Bronchial epithelial cell (primary cell): Measurements from ENCODE around the gene ZNF726. TPM values are rescaled to one million over a fixed set of nuclear protein-coding genes. Genes with fewer than 3 reads are reported as not detected.
"Not testable (repeated sequence)": the region's sequence is repeated elsewhere in the genome, so short reads cannot be mapped to it uniquely, and the experiment has no call there.

ENCODE experiments used
- DNase-seq: peaks from one replicate; pipeline ENCODE4 v3.0.0-alpha.2; 2010; ENCODE audit warnings: low read depth
- FAIRE-seq: peaks from 2 replicates; lab custom pipeline; 2011; peaks lifted over from hg19 to GRCh38; lab: Jason Lieb, UNC
- H3K27me3 ChIP-seq: 2 replicates; pipeline ENCODE4 v1.5.1; 2011; ENCODE audit warnings: low read length; ENCODE audit not compliant: control insufficient read depth, insufficient read depth
- H3K36me3 ChIP-seq: 2 replicates; pipeline ENCODE4 v1.5.1; 2011; ENCODE audit warnings: low read length; ENCODE audit not compliant: control insufficient read depth, insufficient read depth
- H3K4me3 ChIP-seq: 2 replicates; pipeline ENCODE4 v1.5.1; 2011; ENCODE audit warnings: mild to moderate bottlenecking, low read depth, low read length, control low read depth
- total RNA-seq: library from RNA; depleted of rRNA; stranded (reverse); fragments of >200 nt; gene quantifications from 2 replicates; pipeline ENCODE4 v1.2.1, GENCODE V29; 2014
- TF ChIP-seq, protein P1 (sequence below): IDR thresholded peaks from 2 replicates; pipeline ENCODE4 v1.5.1; 2011; ENCODE audit warnings: mild to moderate bottlenecking, moderate library complexity, low read length, control low read depth, inconsistent platforms; ENCODE audit not compliant: insufficient read depth, severe bottlenecking

Gene ZNF726
- total RNA-seq, 1 donor from 2014 or later, result 0.79 TPM

DNA sequence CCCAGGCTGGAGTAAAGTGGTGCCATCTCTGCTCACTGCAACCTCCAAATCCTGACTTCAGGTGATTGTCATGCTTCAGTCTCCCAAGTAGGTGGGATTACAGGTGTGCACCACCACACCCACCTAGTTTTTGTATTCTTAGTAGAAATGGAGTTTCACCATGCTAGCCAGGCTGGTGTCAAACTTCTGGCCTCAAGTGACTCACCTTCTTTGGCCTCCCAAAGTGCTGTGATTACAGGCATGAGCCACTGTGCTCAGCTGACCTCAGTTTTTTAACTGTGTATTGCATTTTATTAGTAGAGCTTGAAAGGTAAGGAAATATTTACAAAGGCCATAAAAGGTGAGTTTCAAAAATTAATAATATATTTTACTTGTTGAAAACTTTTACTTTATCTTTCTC is 2.3 kb downstream of the ZNF726 start:
- Histone ChIP-seq H3K36me3 (no peaks in the 10 kb centered on the region), H3K4me3 (no peak overlapping the region), H3K27me3 (no peaks in the 10 kb centered on the region)
- TF ChIP-seq, protein P1, sequence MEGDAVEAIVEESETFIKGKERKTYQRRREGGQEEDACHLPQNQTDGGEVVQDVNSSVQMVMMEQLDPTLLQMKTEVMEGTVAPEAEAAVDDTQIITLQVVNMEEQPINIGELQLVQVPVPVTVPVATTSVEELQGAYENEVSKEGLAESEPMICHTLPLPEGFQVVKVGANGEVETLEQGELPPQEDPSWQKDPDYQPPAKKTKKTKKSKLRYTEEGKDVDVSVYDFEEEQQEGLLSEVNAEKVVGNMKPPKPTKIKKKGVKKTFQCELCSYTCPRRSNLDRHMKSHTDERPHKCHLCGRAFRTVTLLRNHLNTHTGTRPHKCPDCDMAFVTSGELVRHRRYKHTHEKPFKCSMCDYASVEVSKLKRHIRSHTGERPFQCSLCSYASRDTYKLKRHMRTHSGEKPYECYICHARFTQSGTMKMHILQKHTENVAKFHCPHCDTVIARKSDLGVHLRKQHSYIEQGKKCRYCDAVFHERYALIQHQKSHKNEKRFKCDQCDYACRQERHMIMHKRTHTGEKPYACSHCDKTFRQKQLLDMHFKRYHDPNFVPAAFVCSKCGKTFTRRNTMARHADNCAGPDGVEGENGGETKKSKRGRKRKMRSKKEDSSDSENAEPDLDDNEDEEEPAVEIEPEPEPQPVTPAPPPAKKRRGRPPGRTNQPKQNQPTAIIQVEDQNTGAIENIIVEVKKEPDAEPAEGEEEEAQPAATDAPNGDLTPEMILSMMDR, result no peak
- peak; percentile 46 for DNase-seq
- FAIRE-seq, result no peak

DNA sequence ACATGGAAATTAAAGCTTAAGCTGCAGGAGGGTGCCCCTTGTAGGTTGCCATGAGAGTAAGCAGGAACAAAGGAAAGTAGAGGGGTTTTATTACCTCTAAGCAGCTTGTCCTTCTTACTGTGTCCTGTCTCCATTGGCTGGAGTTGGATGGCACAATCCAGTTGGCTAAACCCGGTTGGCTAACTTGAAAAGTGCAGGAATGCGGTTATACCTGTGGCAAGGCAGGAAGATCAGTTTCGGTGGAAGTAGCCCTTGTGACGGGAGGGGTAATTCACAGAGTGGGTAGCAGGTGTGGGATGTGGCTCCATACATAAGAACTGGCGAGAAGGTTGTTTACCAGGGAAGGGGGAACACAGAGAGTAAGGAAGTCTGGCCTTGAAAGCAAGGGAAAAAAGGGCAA is 3.2 kb downstream of the ZNF726 start:
- no peaks in the 10 kb centered on the region for H3K27me3 ChIP-seq
- no peaks in the 10 kb centered on the region for H3K36me3 ChIP-seq
- no peak for FAIRE-seq
- peak; percentile 64 for DNase-seq
- TF ChIP-seq, protein P1, result no peak
- H3K4me3 ChIP-seq, result no peak overlapping the region

DNA sequence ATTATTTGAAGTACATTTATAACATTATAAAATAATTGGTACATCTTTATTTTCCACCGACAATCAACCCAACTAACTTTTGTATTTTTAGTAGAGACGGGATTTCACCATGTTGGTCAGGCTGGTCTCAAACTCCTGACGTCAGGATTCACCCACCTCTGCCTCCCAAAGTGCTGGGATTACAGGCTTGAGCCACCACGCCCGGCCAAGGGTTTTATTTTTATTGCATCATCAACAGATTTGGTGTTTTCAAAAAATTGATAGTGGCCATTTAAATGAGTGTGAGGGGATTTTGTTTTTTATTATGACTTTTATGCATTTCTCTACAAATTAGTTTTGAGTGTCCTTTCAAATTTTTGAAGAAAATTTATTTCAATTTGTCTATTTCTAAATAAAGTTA is 10.6 kb downstream of the ZNF726 start:
- FAIRE-seq (no peak), DNase-seq (no peak)
- Histone ChIP-seq H3K4me3 (no peak overlapping the region), H3K36me3 (no peaks in the 10 kb centered on the region), H3K27me3 (no peaks in the 10 kb centered on the region)
- TF ChIP-seq, protein P1, result no peak

DNA sequence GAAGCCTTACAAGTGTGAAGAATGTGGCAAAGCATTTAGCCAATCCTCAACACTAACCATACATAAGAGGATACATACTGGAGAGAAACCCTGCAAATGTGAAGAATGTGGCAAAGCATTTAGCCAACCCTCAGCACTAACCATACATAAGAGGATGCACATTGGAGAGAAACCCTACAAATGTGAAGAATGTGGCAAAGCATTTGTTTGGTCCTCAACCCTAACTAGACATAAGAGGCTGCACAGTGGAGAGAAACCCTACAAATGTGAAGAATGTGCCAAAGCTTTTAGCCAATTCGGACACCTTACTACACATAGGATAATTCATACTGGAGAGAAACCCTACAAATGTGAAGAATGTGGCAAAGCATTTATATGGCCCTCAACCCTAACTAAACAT is 18.2 kb downstream of the ZNF726 start:
- FAIRE-seq (no peak), DNase-seq (no peak)
- no peak overlapping the region for H3K4me3 ChIP-seq
- H3K27me3 ChIP-seq, result no peaks in the 10 kb centered on the region
- H3K36me3 ChIP-seq, result no peaks in the 10 kb centered on the region
- TF ChIP-seq, protein P1, result no peak

DNA sequence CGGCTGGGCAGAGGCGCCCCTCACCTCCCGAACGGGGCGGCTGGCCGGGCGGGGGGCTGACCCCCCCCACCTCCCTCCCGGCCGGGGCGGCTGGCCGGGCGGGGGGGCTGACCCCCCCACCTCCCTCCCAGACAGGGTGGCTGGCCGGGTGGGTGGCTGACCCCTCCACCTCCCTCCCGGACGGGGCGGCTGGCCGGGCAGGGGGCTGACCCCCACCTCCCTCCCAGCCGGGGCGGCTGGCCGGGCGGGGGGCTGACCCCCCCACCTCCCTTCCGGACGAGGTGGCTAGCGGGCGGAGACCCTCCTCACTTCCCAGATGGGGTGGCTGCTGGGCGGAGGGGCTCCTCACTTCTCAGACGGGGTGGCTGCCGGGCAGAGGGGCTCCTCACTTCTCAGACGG is 22.3 kb downstream of the ZNF726 start:
- not testable (repeated sequence) for FAIRE-seq, H3K27me3 ChIP-seq, H3K4me3 ChIP-seq, DNase-seq, H3K36me3 ChIP-seq

DNA sequence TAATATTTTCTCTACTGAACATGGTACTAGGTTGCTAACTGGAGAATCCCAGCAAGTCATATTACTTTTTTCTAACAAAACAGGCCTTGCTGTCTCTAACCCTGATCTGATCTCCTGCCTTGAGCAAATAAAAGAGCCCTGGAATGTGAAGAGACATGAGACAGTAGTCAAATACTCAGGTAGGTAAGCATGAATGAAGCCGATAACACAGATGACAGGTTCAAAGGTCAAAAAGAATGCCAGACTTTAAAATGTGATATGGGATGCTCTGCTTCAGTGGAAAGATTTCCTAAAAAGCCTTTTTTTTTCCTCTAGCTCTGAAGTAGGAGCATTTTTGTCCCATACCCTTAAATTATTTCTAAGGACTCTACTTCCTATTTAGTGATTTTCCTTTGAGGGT is 28.7 kb downstream of the ZNF726 start:
- FAIRE-seq, result no peak
- TF ChIP-seq, protein P1, result no peak
- no peaks in the 10 kb centered on the region for H3K27me3 ChIP-seq
- DNase-seq, result no peak
- H3K36me3 ChIP-seq, result no peaks in the 10 kb centered on the region
- no peak overlapping the region for H3K4me3 ChIP-seq
